Hematopoietic multipotent progenitor cell treated with erythropoietin and hydrocortisone succinate and interleukin-3 and kit ligand, for 8 days (in vitro differentiated cells): Measurements from ENCODE around the gene SPTBN1.
"Not testable (repeated sequence)": the region's sequence is repeated elsewhere in the genome, so short reads cannot be mapped to it uniquely, and the experiment has no call there.

ENCODE experiments used
- DNase-seq: peaks from one replicate; pipeline ENCODE4 v3.0.0-alpha.2; 2015

SPTBN1 gene

GRCh38 chr2:54681416-54681815 lies 225.3 kb downstream of the SPTBN1 start:
- no peak for DNase-seq

DNA sequence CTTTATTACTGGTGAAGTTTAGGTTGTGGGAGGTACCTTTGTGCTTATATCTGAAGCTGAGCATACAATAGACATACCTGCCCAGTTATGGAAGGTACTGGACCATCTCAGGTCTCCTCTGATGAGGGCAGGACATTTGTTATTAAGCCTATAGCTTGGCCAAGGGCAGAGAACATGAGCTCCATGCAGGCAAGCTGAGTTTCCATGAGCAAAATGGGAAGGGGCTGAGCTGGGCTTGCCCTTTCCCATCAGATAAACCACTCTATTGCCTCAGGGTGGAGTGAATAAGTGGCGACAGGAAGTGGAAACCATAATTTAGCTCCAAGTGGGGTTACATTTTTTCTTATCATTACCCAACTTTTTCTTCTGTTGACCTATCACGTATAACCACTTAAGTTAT lies 227.5 kb downstream of the SPTBN1 start:
- DNase-seq, result no peak

- DNase-seq, result no peak
Observed at GRCh38 chr2:54685263-54685775, 229.2 kb downstream of the SPTBN1 start.

- DNase-seq, result no peak
Observed at GRCh38 chr2:54687595-54688152, 231.5 kb downstream of the SPTBN1 start.

DNA sequence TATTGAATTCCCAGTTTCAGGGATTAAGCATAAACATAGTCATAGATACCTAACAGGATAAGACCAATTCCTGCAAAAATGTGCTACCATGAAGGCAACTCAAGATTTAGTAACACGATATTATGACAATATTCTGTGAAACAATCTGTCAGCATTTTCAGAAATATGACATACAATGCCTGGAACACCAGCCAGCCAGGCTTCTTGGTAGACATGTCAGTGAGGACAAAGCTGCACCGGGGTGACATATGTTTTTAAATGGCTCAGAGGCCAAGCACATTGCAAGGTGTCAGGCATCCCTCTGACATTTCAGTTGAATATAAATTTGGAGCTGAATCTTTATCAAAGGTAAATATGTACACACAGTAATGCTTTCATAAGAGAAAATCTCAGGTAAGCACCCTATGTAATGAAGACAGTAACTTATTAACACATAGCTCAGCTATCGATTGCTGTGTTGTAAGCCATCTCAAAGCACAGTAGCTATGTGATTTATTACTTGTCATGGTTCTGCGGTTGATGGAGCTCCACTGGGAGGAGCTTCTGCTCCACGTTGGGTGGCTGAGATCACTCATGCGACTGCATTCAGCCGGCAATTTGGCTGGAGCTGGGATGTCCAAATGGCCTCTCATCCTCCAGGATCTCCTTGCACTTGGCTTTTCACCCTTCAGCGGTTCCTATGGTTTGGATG lies 235.5 kb downstream of the SPTBN1 start:
- no peak for DNase-seq

DNA sequence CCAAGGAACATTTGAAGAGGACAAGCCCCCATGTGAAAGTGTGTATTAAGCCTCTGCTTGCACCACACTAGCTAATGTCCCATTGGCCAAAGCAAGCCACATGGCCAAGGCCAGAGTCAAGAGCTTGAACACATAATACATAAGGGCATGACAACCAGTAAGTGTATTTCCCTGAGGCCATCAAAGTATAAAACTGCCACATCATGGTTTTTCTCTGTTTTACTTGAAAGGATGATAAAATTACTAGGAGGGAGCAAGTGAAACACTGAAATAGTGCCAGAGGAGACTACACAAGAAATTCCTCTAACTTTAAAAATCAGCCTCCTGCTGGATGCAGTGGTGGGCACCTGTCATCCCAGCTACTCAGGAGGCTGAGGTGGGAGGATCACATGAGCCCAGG lies 236.4 kb downstream of the SPTBN1 start:
- DNase-seq, result no peak

GRCh38 chr2:54695378-54695777 lies 239.3 kb downstream of the SPTBN1 start:
- no peak for DNase-seq

DNA sequence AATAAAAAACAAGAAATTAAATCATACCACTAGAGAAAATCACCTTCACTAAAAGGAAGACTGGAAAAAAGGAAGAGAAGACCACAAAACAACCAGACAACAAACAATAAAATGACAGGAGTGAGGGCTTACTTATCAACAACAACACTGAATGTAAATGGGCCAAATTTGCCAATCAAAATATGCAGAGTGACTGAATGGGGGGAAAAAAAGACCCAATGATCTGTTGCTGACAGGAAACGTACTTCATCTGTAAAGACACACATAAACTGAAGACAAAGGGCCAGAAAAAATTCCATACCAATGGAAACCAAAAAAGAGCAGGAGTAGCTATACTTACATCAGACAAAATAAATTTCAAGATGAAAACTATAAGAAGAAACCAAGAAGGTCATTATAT lies 241.8 kb downstream of the SPTBN1 start:
- DNase-seq, result no peak

DNA sequence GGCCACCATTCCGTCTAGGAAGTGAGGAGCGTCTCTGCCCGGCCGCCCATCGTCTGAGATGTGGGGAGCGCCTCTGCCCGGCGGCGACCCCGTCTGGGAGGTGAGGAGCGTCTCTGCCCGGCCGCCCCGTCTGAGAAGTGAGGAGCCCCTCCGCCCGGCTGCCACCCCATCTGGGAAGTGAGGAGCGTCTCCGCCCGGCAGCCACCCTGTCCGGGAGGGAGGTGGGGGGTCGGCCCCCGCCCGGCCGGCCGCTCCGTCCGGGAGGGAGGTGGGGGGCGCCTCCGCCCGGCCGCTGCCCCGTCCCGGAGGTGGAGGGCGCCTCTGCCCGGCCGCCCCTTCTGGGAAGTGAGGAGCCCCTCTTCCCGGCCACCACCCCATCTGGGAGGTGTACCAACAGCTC lies 242.8 kb downstream of the SPTBN1 start:
- DNase-seq, result not testable (repeated sequence)

DNA sequence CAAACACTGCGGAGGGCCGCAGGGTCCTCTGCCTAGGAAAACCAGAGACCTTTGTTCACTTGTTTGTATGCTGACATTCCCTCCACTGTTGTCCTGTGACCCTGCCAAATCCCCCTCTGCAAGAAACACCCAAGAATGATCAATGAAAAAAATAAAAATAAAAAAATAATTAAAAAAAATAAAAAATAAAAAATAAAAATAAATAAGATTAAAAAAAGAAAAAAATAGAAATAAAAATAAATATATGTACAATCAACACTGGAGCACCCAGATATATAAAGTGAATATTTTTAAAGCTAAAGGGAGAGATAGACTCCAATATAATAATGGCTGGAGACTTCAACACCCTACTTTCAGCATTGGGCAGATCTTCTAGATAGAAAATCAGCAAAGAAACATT lies 243.5 kb downstream of the SPTBN1 start:
- DNase-seq, result no peak

DNA sequence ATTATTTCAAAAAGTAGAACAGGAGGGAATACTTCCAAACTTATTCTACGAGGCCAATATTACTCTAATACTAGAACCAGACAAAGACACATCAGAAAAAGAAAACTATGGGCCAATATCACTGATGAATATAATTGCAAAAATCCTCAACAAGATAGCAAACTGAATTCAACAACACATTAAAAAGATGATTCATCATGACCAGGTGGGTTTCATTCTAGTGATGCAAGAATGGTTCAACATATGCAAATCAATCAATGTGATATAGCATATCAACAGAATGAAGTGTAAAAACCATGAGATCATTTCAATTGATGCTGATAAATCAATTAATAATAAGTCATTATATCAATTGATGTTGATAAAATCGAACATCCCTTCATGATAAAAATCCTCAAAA lies 244.9 kb downstream of the SPTBN1 start:
- DNase-seq, result no peak

DNA sequence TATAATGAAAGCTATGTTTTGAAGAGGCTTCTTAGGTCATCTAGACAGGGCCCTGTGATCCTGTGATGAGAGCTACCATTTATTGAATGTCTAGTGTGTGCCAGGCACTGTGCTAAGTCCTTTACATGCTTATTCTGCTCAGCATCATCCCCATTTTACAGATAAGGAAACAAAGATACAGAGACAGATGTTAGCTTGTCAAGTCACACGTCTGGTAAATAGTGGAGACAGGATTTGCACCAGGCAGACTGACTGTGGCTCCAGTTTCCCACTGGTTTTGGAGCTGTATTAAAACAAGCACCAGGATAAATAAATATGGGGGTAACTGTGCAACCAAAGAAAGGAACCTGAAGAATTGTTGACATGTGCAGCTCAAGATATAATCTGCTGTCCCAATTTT lies 248.1 kb downstream of the SPTBN1 start:
- DNase-seq, result no peak

DNA sequence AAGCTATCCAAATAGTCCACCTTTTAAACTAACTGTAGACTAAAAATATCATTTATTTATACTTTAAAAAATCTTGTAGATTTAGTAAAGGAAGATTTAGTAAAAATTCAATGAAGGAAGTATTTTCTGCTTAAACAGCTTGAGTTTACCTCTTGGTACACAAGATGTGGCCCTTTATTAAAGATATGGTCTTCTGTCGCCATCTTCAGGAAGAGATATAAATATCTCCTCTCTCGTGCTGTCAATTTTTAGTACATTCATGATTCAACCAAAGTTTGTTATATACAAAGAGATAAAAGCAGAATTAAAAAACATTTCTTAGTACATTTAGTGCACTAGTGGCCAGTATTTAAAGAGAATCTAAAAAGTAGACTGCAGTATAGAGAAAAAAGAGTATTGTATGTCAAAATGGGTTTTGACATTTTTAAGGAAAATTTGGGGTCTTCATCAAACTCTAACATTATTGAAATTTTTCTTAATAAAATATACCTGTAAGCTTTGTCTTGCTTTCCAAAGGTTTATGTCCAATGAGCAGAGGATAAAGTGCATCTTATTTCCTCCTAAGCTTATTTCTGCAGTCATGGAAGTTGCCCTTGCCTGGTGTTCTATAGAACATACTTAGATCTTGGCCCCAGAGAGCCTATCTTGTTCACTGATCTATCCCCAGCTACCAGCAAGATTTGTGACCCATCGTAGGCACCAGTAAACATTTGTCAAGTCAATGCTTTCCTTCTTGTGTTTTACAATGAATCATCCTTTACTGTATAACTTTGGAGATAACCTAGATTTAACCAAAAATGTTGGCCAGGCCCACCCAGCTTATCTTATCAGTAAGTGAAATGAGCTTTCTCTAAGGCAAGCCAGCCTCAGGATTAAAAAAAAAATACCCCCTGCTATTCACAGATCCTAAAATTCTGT lies 248.8 kb downstream of the SPTBN1 start:
- DNase-seq, result peak; percentile 73

GRCh38 chr2:54706622-54707021 lies 250.5 kb downstream of the SPTBN1 start:
- DNase-seq, result no peak

GRCh38 chr2:54708584-54709335 lies 252.6 kb downstream of the SPTBN1 start:
- no peak for DNase-seq

- DNase-seq, result no peak
Observed at GRCh38 chr2:54709336-54709809, 253.2 kb downstream of the SPTBN1 start.

GRCh38 chr2:54710216-54710615 lies 254.1 kb downstream of the SPTBN1 start:
- no peak for DNase-seq

- DNase-seq, result no peak
Observed at GRCh38 chr2:54712516-54712915, 256.4 kb downstream of the SPTBN1 start.

GRCh38 chr2:54714996-54715395 lies 258.9 kb downstream of the SPTBN1 start:
- no peak for DNase-seq

DNA sequence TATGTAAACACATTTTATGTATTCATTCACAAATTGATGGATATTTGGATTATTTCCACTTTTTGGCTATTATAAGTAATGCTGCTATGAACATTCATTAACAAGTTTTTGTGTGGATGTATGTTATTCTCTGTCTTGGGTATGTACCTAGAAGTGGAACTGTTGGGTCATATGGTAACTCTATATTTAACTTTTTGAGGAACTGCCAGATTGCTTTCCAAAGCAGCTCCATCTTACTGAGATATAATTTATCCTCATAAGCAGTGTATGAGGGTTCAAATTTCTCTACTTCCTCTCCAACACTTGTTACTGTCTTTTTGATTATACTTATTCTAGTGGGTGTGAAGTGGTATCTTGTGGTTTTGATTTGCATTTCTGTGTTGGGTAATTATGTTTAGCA lies 260.2 kb downstream of the SPTBN1 start:
- DNase-seq, result no peak

DNA sequence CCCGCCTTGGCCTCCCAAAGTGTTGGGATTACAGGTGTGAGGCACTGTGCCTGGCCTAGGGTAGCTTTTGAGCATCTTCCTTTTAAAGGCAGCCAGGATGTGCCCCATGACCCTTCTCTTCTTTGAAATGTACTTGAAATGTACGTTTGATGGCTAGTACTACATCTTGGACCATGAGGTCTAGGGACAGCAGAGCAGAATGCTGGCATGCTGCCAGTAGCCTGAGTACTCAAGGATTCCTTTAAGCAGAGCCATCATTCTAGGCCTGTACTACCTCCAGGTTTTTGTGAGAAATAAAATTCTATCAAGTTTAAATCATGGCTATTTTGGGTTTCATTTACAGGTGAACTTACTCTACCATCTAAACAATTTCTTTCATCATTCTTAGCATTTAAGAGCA lies 264.4 kb downstream of the SPTBN1 start:
- DNase-seq, result no peak
